Fibroblast of lung (primary cell): ENCODE results near the gene AQP11.

Experiments used
- EZH2 ChIP-seq: IDR thresholded peaks from 2 replicates; pipeline ENCODE4 v1.5.1; 2012; ENCODE audit warnings: low read length, control low read depth, mild to moderate bottlenecking; ENCODE audit errors: missing control alignments
- TF ChIP-seq, protein P1 (sequence below), 2 donors: IDR thresholded peaks in 1 of 2; conservative IDR thresholded peaks in 1 of 2; 1 replicate in 1 of 2; 2 replicates in 1 of 2; pipeline ENCODE4 v1.5.1; 2011 to 2012; ENCODE audit warnings: low read length in 2 of 2, control low read depth in 1 of 2, inconsistent platforms in 1 of 2, low read depth in 1 of 2, mild to moderate bottlenecking in 1 of 2

DNA sequence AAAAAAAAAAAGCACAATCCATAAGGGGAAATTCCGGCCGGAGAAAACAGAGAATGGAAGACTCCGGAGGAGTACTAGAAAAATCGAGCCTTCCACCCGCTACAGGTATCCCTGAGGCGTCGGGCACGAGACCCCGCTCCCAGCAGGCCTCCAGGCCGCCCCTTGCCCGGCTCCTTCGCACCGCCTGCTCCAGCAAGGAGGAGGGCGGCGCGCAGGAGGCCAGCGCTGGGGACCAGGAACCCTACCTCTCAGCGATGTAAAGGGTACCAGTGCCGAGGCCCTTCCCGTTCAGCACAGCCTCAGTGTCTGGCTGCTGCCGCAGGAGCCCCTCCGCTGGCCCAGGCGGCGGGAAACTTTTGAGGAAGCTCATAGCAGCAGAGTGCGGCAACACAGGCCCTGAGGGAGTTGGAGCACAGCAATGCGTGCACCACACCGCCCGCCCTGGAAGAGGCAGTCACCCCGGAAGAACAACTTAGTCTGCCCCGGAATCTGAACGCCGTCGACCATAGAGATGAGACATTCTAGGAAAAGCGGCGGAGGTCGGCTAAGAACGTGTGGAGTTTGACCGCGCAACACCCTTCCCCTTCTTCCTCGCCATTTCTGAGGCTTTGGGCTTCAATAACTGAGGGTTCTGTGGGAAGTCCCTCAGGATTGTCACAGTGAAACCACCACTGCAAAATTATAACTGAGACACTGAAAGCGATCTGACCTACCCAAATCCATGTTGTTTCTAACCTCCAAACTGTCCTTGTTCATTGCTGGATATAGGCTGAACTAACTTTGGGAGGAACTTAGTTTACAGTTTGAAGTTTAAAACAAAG, 47.8 kb downstream of the AQP11 start, which contains the start of gene CLNS1A:
- TF ChIP-seq, protein P1, sequence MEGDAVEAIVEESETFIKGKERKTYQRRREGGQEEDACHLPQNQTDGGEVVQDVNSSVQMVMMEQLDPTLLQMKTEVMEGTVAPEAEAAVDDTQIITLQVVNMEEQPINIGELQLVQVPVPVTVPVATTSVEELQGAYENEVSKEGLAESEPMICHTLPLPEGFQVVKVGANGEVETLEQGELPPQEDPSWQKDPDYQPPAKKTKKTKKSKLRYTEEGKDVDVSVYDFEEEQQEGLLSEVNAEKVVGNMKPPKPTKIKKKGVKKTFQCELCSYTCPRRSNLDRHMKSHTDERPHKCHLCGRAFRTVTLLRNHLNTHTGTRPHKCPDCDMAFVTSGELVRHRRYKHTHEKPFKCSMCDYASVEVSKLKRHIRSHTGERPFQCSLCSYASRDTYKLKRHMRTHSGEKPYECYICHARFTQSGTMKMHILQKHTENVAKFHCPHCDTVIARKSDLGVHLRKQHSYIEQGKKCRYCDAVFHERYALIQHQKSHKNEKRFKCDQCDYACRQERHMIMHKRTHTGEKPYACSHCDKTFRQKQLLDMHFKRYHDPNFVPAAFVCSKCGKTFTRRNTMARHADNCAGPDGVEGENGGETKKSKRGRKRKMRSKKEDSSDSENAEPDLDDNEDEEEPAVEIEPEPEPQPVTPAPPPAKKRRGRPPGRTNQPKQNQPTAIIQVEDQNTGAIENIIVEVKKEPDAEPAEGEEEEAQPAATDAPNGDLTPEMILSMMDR (conservative IDR thresholded peaks at IDR 0.05 in 1 of 2, IDR thresholded peaks at IDR 0.05 in 1 of 2; ENCODE audit: low read depth in 1 of 2, low read length in 2 of 2) = no peak
- TF ChIP-seq EZH2 = no peak
